GM19328 (cell line): ENCODE results near the gene STAT5B.
"Not testable (repeated sequence)": the region's sequence is repeated elsewhere in the genome, so short reads cannot be mapped to it uniquely, and the experiment has no call there.

ENCODE experiments used
- ATAC-seq: cut with Tn5 transposase; IDR thresholded peaks from one replicate; pipeline ENCODE4 v1.9.1; 2021; ENCODE audit warnings: mild to moderate bottlenecking, moderate library complexity; ENCODE audit not compliant: unreplicated experiment

STAT5B gene

GRCh38 chr17:42241871-42242270 lies 34.3 kb downstream of the STAT5B start:
- no peak for ATAC-seq

- ATAC-seq = not testable (repeated sequence)
Measured at GRCh38 chr17:42240863-42241262, 35.3 kb downstream of the STAT5B start.

- no peak for ATAC-seq
Measured at GRCh38 chr17:42240201-42240600, 36.0 kb downstream of the STAT5B start.

GRCh38 chr17:42239576-42239975 lies 36.6 kb downstream of the STAT5B start:
- ATAC-seq = not testable (repeated sequence)

- no peak for ATAC-seq
Measured at GRCh38 chr17:42236760-42237159, 39.4 kb downstream of the STAT5B start.

- no peak for ATAC-seq
Measured at GRCh38 chr17:42233994-42234393, 42.2 kb downstream of the STAT5B start.

- no peak for ATAC-seq
Measured at GRCh38 chr17:42233156-42233555, 43.0 kb downstream of the STAT5B start.

- no peak for ATAC-seq
Measured at GRCh38 chr17:42230225-42230624, 46.0 kb downstream of the STAT5B start.

- ATAC-seq = no peak
Measured at GRCh38 chr17:42227849-42228700, 48.1 kb downstream of the STAT5B start.

- ATAC-seq = no peak
Measured at GRCh38 chr17:42225646-42226045, 50.5 kb downstream of the STAT5B start.

GRCh38 chr17:42224651-42225050 lies 51.5 kb downstream of the STAT5B start:
- ATAC-seq = no peak

GRCh38 chr17:42221886-42222745 lies 54.1 kb downstream of the STAT5B start:
- no peak for ATAC-seq

GRCh38 chr17:42219280-42219679 lies 56.9 kb downstream of the STAT5B start:
- not testable (repeated sequence) for ATAC-seq

GRCh38 chr17:42214156-42214555 lies 62.0 kb downstream of the STAT5B start:
- ATAC-seq = no peak

GRCh38 chr17:42212382-42212781 lies 63.8 kb downstream of the STAT5B start:
- no peak for ATAC-seq

GRCh38 chr17:42211921-42212341 lies 64.3 kb downstream of the STAT5B start:
- not testable (repeated sequence) for ATAC-seq

- no peak for ATAC-seq
Measured at GRCh38 chr17:42210046-42210445, 66.1 kb downstream of the STAT5B start.

- ATAC-seq = not testable (repeated sequence)
Measured at GRCh38 chr17:42206153-42206612, 70.0 kb downstream of the STAT5B start.

- ATAC-seq = no peak
Measured at GRCh38 chr17:42203354-42203753, 72.8 kb downstream of the STAT5B start.

GRCh38 chr17:42202696-42203095 lies 73.5 kb downstream of the STAT5B start:
- no peak for ATAC-seq

GRCh38 chr17:42202159-42202558 lies 74.0 kb downstream of the STAT5B start:
- no peak for ATAC-seq

- ATAC-seq = no peak
Measured at GRCh38 chr17:42201458-42201772, 74.8 kb downstream of the STAT5B start.
